ENCODE measurements around the gene THEM4.
"Not testable (repeated sequence)": the region's sequence is repeated elsewhere in the genome, so short reads cannot be mapped to it uniquely, and the experiment has no call there.

THEM4 gene

DNA sequence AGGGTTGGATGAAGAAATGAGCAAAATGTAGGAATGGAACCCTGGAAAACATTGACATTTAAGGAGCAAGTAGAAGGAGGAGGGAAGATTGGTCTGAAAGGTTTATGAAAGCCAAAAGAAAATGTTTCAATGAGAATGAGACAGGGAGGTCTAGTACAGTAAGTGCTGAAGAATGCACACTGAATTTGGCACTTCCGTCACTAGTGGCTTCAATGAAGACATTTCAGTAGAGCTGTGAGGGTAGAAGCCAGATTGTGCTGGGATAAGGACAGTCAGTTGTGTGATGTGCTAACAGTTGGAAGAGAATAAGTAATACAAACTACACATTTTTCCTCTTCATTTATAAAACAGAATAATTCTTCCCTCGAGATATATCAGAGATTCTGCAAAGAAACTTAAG is 17.1 kb downstream of the THEM4 start:
- peak; percentile 62 for DNase-seq (ENCODE audit: low read depth)

DNA sequence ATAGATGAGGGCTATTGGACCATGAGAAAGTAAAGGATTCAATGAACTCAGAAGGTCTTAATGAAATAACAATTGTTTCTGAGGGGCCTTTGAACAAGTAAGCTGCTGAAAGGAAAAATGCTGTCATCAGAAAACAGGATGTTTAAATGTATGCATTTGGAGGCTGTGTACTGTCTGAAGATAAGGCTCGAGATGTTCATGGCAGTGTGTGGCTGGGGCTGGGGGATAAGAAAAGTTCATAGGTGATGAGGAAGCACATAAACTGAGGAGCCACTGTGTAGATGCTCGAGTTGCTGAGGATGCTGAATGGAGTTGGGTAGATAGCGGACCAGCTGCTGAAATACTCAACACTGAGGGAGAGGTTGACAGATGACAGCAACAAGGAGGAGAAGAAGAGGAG is 17.8 kb downstream of the THEM4 start:
- no peak for DNase-seq (ENCODE audit: low read depth)

DNA sequence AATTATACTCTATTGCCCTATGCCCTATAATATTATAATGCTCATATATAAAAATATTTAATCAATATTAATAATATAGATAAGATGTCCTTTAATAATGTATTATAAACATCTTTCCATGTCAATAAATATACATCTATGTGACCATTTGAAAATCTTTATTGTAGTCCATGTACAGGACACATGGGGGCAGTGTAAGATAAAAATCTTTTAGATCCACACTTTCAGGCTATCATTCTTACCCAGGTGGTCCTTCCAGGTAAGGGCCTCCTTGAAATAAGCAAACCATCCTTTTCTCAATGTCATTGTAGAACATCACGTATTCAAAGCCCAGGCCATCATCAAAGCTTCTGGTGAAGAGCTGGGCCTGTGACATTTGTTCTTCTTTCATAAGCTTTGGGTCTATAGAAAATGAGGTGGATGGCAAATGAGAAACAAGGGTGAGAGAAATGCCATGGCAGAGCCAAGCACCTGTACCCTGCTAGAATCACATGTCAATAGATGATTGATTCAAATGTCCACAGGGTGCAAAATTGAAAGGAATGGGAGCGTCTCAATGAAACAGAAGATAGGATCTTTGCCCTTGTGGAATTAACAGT is 20.2 kb downstream of the THEM4 start:
- peak; percentile 48 for DNase-seq (ENCODE audit: low read depth)

DNA sequence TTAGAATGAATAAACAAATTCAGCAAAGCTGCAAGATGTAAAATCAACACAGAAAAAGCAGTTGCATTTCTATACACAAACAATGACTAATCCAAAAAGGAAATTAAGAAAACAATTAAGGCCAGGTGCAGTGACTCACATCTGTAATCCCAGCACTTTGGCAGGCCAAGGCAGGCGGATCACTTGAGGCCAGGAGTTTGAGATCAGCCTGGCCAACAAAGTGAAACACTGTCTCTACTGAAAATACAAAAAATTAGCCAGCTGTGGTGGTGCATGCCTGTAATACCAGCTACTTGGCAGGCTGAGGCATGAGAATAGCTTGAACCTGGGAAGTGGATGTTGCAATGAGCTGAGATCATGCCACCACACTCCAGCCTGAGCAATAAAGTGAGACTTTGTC is 22.3 kb downstream of the THEM4 start:
- DNase-seq (ENCODE audit: low read depth) = peak; percentile 55

DNA sequence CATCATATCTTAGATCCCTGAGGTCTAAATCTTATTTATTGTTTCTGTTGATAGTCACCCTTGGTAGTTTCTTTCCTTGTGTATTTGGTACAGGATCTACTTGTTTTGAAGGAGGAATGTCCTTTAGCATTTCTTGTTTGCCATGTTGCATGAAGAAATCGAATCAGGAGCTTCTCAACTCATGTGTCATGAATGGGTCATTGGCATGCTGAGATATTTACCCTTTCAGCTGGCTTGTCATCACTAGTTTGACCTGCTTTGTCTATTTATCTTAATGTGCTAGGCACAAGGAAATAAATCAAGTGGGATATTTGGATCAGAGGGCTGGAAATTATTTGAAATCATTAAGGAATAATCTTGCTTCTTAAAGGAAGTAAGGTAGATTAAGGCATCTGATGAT is 23.8 kb downstream of the THEM4 start:
- DNase-seq (ENCODE audit: low read depth) = peak; percentile 40

DNA sequence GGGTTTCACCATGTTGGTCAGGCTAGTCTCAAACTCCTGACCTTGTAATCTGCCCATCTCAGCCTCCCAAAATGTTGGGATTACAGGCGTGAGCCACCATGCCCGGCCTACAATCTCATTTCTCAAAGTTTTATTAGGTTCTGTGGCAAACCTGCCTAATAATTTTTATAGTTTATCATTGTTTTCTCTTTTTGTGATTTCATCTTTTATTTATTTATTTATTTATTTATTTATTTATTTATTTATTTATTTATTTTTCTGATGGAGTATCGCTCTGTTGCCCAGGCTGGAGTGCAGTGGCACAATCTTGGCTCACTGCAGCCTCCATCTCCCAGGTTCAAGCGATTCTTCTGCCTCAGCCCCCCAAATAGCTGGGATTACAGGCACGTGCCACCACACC is 24.4 kb downstream of the THEM4 start:
- not testable (repeated sequence) for DNase-seq (ENCODE audit: low read depth)

DNA sequence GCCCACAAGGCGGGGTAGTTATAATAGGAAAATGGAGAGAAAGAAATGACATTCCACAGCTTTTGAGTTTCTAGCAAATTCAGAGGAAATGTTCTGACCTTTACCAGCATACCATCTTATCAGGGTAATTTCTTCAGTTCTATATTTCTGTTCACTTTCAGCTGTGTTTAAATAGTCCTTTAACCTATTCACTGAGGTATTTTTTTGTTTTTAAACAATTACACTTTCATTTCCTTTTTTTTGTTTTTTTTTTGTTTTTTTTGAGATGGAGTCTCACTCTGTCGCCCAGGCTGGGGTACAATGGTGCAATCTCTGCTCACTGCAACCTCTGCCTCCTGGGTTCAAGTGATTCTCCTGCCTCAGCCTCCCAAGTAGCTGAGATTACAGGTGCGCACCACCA is 24.9 kb downstream of the THEM4 start:
- not testable (repeated sequence) for DNase-seq (ENCODE audit: low read depth)

DNA sequence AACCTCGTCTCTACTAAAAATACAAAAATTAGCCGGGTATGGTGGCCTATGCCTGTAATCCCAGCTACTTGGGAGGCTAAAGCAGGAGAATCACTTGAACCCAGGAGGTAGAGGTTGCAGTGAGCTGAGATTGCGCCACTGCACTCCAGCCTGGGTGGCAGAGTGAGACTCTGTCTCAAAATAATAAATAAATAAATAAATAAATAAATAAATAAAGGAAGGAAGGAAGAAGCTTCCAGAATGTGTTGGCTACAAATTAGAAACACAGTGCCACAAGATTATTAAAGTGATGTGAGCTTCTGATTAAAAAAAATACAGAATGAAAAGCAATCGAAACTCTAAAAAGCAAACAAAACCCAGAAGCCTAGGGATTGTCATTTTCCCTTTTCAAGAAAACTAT is 25.4 kb downstream of the THEM4 start:
- not testable (repeated sequence) for DNase-seq (ENCODE audit: low read depth)

DNA sequence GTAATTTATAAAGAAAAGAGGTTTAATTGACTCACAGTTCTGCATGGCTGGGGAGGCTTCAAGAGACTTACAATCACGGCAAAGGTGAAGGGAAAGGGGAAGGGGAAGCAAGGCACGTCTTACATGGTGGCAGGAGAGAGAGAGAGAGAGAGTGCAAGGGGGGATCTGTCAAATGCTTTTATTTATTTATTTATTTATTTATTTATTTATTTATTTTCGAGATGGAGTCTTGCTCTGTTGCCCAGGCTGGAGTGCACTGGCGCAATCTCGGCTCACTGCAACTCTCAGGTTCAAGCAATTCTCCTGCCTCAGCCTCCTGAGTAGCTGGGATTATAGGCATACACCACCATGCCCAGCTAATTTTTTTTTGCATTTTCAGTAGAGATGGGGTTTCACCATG is 26.4 kb downstream of the THEM4 start:
- DNase-seq (ENCODE audit: low read depth) = not testable (repeated sequence)

DNA sequence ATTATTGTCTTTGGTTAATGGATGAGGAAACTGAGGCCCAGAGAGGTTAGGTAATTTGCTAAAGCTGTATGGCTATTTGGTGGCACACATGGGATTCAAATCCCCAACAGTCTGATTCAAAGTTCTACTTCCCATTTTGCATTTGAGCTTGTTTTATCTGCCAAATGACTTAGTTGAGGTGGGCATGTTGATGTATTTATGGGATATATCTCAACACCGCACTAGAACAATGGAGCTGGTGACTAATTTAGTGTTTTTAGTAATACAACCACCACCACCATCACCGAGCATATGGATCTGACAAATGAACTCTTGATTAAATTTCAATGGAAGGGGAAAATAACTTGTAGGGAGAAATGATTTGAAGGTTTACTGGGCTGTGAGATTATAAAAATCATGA is 26.8 kb downstream of the THEM4 start:
- DNase-seq (ENCODE audit: low read depth) = no peak

DNA sequence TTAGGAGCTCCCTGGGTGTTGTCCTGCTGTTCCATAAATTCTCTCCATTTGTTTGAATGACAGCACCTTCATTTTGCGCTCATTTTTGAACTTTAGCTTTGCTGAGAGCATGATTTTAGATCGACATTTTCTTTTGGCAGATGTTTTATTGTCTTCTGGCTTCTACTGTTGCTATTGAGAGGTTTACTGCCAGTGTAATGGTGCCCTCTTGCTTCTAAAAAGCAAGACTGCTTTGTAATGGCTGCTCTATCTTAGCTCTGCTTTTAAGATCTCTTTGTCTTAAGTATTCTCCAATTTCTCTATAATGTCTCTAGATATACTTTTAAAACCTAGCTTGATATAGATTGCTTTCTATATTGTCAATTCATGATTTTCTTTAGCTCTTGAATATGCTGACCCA is 27.8 kb downstream of the THEM4 start:
- no peak for DNase-seq (ENCODE audit: low read depth)

DNA sequence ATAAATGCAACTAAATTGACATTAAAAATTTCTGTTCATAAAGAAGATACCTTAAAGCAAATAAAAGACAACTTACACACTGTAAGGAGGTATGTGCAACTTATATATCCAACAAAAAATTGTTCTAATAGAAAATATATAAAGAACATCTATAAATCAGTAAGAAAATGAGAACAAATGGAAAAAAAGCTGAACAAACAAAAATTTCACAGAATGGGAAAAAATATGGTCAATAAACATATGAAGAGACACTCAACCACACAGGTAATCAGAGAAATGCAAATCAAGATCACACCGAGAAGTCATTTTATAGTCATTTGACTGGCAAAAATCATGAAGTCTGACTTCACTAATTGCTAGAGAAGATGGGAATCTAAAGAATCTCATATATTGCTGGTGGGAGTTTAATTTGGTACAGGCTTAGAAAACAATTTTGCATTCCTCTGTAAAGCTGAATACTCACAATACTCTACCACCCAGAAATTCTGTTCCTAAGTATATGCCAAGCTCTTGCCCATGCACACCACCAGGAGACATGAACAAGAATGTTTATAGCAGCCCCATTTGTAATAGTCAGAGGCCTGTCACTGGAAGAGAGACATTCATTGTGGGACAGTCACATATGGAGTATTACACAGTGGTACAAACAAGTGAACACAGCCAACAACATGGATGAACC is 33.8 kb downstream of the THEM4 start:
- no peak for DNase-seq (ENCODE audit: low read depth)

DNA sequence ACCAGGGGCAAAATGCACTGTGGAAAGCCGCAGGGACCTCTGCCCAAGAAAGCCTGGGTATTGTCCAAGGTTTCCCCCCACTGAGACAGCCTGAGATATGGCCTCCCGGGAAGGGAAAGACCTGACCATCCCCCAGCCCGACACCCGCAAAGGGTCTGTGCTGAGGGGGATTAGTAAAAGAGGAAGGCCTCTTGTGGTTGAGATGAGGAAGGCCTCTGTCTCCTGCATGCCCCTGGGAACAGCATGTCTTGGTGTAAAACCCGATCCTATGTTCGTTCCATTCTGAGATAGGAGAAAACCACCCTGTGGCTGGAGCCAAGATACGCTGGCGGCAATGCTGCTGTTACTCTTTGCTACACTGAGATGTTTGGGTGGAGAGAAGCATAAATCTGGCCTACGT is 36.5 kb downstream of the THEM4 start:
- not testable (repeated sequence) for DNase-seq (ENCODE audit: low read depth)

DNA sequence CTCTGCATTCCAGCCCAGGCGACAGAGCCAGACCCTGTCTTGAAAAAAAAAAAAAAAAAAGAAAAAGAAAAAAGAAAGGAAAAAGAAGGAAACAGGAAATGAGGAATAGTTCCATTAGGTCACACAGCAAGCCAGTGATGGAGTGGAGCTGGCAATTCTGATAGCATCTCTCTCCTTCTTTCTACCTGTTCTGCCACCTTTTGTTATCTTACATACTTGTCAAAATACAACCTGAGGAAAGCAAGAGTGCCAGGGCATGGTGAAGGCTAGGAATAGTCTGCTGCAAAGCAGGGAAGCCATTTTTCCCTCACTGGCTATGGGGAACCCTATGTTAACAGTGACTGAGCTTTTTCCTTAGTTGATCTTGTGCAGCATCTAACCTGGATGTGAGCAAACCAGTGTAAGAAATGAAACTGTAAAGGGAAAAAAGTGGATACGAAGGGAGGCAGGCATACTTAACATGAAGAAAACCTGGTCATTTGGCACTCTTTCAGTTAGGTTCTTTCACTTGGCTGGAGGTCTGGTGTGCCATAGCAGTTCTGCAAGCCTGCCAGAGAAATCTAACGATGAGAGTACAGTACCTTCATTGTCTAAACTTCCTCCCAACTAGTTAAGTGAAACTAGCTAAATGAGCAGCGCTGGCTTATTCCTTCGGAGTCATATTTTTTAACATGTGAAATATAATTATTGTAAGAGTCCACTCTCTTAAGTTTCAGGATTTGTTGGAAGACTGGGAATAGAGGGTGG is 37.9 kb downstream of the THEM4 start:
- DNase-seq (ENCODE audit: low read depth) = no peak

DNA sequence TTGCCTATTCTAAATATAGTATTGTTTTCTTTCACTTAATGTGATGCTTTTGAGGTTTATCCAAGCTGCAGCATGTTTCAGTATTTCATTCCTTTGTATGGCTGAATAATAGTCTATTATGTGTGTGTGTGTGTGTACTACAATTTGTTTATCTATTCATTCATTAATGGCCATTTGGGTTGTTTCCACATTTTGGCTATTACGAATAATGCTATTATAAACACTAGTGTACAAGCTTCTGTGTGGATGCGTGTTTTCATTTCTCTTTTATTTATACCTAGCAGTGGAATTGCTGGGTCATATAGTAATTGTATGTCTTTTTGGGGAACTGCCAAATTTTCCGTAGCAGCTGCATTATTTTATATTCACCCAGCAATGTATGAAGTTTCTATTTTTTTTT is 40.8 kb downstream of the THEM4 start:
- no peak for DNase-seq (ENCODE audit: low read depth)

DNA sequence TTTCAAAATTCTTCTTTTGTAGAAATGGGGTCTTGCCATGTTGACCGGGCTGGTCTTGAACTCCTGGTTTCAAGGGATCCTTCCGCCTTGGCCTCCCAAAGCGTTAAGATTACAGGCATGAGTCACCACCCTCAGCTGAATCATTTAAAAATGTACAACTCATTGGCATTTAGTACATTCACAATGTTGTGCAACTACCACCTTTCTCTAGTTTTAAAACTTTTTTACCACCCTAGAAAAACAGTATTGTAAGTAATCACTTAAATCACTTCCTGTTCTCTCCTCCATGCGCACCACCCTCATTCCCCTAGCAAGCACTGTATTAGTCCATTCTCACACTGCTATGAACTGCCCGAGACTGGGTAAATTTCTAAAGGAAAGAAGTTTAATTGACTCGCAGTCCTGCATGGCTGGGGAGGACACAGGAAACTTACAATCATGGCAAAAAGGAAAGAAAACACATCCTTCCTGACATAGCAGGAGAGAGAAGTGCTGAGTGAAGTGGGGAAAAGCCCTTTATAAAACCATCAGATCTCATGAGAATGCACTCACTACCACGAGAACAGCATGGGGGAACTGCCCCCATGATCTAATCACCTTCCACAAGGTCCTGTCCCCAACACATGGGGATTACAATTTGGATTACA is 41.4 kb downstream of the THEM4 start:
- DNase-seq (ENCODE audit: low read depth) = peak; percentile 88

DNA sequence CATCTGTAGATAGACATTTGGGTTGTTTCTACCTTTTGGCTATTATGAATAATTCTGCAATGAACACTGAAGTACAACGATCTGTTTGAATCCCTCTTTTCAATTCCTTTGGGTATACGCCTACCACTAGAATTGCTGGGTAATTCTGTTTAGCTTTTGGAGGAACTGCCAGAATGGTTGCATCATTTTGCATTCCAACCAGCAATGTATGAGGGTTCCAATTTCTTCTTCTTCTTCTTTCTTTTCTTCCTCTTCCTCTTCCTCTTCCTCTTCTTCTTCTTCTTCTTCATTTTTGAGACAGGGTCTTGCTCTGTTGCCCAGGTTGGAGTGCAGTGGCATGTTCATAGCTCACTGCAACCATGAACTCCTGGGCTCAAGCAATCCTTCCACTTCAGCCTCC is 42.0 kb downstream of the THEM4 start:
- no peak for DNase-seq (ENCODE audit: low read depth)

DNA sequence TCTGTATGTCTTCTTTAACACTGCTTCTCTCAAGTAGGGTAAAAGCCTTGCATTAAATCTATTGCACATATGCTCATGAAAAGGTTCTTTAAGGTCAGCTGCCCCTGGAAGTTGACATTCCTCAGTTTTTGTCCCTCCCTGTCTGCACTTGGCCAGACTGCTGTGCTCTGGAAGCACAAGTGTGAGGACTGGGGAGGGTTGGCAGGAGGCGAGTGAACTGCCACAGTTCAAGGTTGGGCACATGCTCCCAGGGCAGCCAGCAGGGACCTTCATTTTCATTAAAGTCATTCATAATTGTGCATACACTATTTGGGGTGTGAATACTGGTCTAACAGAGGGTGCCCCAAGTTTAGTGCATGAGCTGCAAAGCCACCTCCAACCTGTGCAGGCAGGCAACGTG is 44.9 kb downstream of the THEM4 start:
- DNase-seq (ENCODE audit: low read depth) = no peak

DNA sequence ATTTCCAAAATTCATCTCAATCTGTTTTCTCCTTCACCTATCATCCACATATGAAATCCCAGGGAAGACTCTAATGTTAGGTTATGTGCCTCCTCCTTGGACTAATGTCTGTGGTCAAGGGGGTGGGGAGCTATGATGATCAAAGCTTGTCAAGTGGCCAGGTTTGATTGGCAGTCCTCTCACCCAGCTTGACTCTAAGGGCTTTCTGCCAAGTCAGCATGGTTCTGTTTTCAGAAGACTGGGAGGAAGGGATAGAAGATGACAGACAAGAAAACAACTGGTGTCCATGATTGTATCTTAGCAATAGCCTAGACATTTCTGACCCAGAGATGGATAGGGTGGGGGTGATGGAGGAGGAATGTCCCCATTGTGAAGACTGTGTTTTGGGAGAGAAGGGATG is 46.7 kb downstream of the THEM4 start:
- no peak for DNase-seq (ENCODE audit: low read depth)

DNA sequence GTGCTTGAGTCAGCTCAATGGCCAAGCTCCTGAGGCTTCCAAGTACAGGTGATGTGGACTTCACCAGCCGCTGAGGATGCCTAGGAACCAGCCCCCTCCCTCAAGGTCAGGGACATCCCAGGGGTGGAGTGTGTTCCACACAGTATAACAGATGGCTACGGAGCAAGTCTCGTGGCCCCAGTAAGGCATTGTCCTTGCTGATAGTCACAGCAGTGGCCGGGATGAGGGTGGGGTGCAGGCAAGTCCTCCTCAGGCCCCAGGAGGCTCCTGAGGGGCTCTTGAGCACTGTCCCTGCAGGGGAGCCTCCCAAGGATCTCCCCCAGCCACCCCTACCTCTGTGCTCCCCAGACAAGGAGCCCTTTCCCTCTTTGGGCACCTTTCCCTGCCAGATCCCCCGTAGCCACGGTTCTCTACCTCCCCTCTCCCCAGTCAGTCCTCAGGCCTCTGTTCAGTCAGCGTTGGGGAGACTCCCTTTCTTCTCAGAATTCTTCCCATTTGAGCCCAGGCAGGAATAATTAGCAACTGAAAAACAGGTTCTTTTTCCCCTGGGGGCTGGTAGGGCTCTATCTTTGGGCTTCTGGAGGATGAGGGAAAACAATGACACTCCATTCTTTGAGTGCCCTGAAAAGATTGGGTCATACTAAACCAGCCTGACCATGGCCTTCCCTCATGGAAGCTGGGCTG is 48.7 kb downstream of the THEM4 start:
- DNase-seq (ENCODE audit: low read depth) = no peak

DNA sequence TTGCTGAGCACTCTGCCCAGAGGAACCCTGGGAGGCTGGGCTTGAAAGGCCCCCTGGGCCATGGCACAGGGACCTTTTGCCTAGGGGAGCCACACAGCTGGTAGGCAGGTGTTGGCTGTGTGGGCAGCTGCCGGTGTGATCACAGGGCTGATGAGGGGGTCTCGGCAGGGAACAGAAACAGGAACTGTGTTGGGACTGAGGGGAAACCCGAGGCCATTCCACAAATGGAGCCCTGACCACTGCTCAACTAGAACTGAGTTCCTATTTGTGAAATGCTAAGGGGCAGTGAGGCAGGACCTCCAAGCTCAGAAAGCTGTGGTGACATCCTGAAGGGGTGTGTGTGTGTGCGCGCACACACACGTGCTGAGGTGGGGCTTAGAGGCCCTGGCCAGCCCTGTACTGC is 49.4 kb downstream of the THEM4 start:
- DNase-seq (ENCODE audit: low read depth) = no peak

DNA sequence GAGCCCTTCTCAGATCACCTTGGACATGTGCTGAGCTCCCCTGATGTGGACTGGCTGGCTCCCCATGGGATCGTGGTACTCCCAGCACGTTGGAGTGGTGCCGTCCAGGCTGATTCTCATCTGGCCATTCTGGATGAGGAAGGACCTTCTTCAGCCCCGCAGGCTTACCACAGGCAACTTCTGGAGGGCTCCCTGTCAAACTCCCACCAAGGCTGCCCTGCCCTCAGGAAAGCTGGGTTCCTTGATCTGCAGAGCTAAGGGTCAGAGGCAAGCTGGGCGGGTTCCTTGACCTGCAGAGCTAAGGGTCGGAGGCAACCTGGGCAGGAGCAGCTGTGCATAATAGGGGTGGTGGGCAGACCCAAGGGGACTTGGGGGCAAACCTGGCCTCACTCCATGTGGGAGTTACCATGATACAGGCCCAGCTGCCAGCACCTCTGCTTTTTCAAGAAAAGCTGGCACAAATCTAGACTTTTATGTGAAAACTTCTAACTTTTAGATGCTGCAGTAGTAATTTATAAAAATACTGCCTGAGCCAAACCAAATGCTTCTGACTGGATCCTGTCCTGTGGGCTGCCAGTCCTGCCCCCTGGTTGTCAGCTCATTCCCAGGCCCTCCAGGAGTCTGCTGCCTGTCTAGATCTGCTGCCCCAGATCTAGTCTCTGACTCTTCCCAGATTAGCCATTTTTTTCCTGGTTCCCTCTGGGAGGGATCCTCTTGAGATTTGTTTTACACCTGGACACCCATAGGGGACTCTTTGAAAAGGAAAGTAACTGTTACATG is 50.2 kb downstream of the THEM4 start:
- DNase-seq (ENCODE audit: low read depth) = no peak

Measured in ELR (cell line).